GM23338 (cell line): Measurements from ENCODE around the gene PRKCD. TPM values are rescaled to one million over a fixed set of nuclear protein-coding genes. Genes with fewer than 3 reads are reported as not detected.

Experiments
- ATAC-seq: fragments of 200-7000 bp; cut with Tn5 transposase; 3 replicates; pipeline ENCODE4 v1.9.1; 2020
- DNase-seq: peaks from one replicate; pipeline ENCODE4 v3.0.0-alpha.2; 2015; ENCODE audit warnings: low spot score
- H2AFZ ChIP-seq: fragments of 200-600 bp; sonication (generic); 2 replicates; pipeline ENCODE4 v1.8.0; 2016; ENCODE audit warnings: antibody characterized with exemption, mild to moderate bottlenecking, moderate library complexity
- H3F3A ChIP-seq: fragments of 200-600 bp; sonication (generic); replicated peaks from 2 replicates; pipeline ENCODE4 v1.8.0; 2017; ENCODE audit warnings: antibody characterized with exemption, mixed run types, low read depth
- H3K27ac ChIP-seq: fragments of 200-600 bp; sonication (generic); 2 replicates; pipeline ENCODE4 v1.6.1; 2016; ENCODE audit warnings: low read depth
- H3K27me3 ChIP-seq: fragments of 200-600 bp; sonication (generic); 2 replicates; pipeline ENCODE4 v1.8.0; 2016; ENCODE audit warnings: mild to moderate bottlenecking, mixed run types, moderate library complexity; ENCODE audit not compliant: insufficient read depth
- H3K36me3 ChIP-seq: fragments of 200-600 bp; sonication (generic); 2 replicates; pipeline ENCODE4 v1.8.0; 2016; ENCODE audit warnings: mild to moderate bottlenecking; ENCODE audit not compliant: insufficient read depth
- H3K4me1 ChIP-seq: fragments of 200-600 bp; sonication (generic); 2 replicates; pipeline ENCODE4 v1.8.0; 2016; ENCODE audit warnings: mild to moderate bottlenecking, moderate library complexity; ENCODE audit not compliant: insufficient read depth
- H3K4me2 ChIP-seq: fragments of 200-600 bp; sonication (generic); 2 replicates; pipeline ENCODE4 v1.7.1; 2017; ENCODE audit warnings: mixed run types
- H3K4me3 ChIP-seq: fragments of 200-600 bp; sonication (generic); 2 replicates; pipeline ENCODE4 v1.6.1; 2016; ENCODE audit warnings: mixed run types
- H3K79me2 ChIP-seq: fragments of 200-600 bp; sonication (generic); replicated peaks from 2 replicates; pipeline ENCODE4 v1.8.0; 2017; ENCODE audit warnings: mild to moderate bottlenecking; ENCODE audit not compliant: insufficient read depth
- H3K9me2 ChIP-seq: fragments of 200-600 bp; sonication (generic); 2 replicates; pipeline ENCODE4 v1.8.0; 2017; ENCODE audit not compliant: insufficient read depth
- H4K20me1 ChIP-seq: fragments of 200-600 bp; sonication (generic); replicated peaks from 2 replicates; pipeline ENCODE4 v1.8.0; 2017; ENCODE audit warnings: mild to moderate bottlenecking; ENCODE audit not compliant: insufficient read depth
- H3K27ac Mint-ChIP-seq: 2 replicates; pipeline ENCODE4 v1.8.0; 2020; ENCODE audit warnings: inconsistent platforms, mild to moderate bottlenecking, moderate library complexity, mixed read lengths
- H3K27me3 Mint-ChIP-seq: 3 replicates; pipeline ENCODE4 v1.8.0; 2022; ENCODE audit warnings: low read depth, mild to moderate bottlenecking, moderate library complexity, mixed read lengths, inconsistent platforms; ENCODE audit not compliant: insufficient read depth, poor library complexity
- H3K36me3 Mint-ChIP-seq: 3 replicates; pipeline ENCODE4 v1.8.0; 2021; ENCODE audit warnings: low read depth, mild to moderate bottlenecking, inconsistent platforms, moderate library complexity, mixed read lengths
- H3K4me1 Mint-ChIP-seq: 3 replicates; pipeline ENCODE4 v1.8.0; 2020; ENCODE audit warnings: mild to moderate bottlenecking, inconsistent platforms, mixed read lengths
- H3K4me3 Mint-ChIP-seq: 3 replicates; pipeline ENCODE4 v1.8.0; 2021; ENCODE audit warnings: moderate library complexity, mild to moderate bottlenecking, inconsistent platforms, mixed read lengths
- H3K9me3 Mint-ChIP-seq: 3 replicates; pipeline ENCODE4 v1.8.0; 2020; ENCODE audit warnings: moderate library complexity, mild to moderate bottlenecking, inconsistent platforms, mixed read lengths
- CREB1 ChIP-seq: fragments of 250-450 bp; sonication (Bioruptor Pico); IDR thresholded peaks from 2 replicates; pipeline ENCODE4 v1.5.0; 2020; ENCODE audit warnings: low read depth, mild to moderate bottlenecking, moderate library complexity
- ETS1 ChIP-seq: IDR thresholded peaks from 2 replicates; pipeline ENCODE4 v1.6.1; 2016; ENCODE audit warnings: antibody characterized with exemption
- EZH2 ChIP-seq: fragments of 200-600 bp; sonication (generic); IDR thresholded peaks from one replicate; pipeline ENCODE4 v1.8.0; 2017; ENCODE audit warnings: antibody characterized with exemption, mild to moderate bottlenecking, low read depth; ENCODE audit not compliant: unreplicated experiment
- EZH2phosphoT487 ChIP-seq: fragments of 200-600 bp; sonication (generic); IDR thresholded peaks from one replicate; pipeline ENCODE4 v1.8.1; 2018; ENCODE audit warnings: antibody characterized with exemption; ENCODE audit not compliant: unreplicated experiment
- JUNB ChIP-seq: IDR thresholded peaks from one replicate; pipeline ENCODE4 v1.6.1; 2016; ENCODE audit warnings: antibody characterized with exemption; ENCODE audit not compliant: unreplicated experiment
- NANOG ChIP-seq: IDR thresholded peaks from 2 replicates; pipeline ENCODE4 v1.6.1; 2016; ENCODE audit warnings: antibody characterized with exemption, borderline replicate concordance
- REST ChIP-seq: IDR thresholded peaks from one replicate; pipeline ENCODE4 v1.6.1; 2018; ENCODE audit warnings: antibody characterized with exemption; ENCODE audit not compliant: unreplicated experiment
- STAT1 ChIP-seq: IDR thresholded peaks from one replicate; pipeline ENCODE4 v1.6.1; 2016; ENCODE audit warnings: antibody characterized with exemption; ENCODE audit not compliant: unreplicated experiment
- ZNF114 ChIP-seq: fragments of 250-450 bp; sonication (Bioruptor Pico); IDR thresholded peaks from 2 replicates; pipeline ENCODE4 v1.5.0; 2020; ENCODE audit warnings: mild to moderate bottlenecking, moderate library complexity
- ZNF331 ChIP-seq: fragments of 250-450 bp; sonication (Bioruptor Pico); IDR thresholded peaks from 2 replicates; pipeline ENCODE4 v1.5.0; 2020; ENCODE audit warnings: low read depth, mild to moderate bottlenecking, moderate library complexity
- polyA plus RNA-seq: library from polyadenylated mRNA; unstranded; fragments of >200 nt; fragmentation: Nextera tagmentation; extraction: Ambion mirVana; gene quantifications from 2 replicates; pipeline ENCODE4 v1.2.1, GENCODE V29; 2016
- total RNA-seq: library from RNA; depleted of rRNA; stranded (reverse); fragments of >200 nt; shearing (Covaris generic); gene quantifications from 2 replicates; pipeline ENCODE4 v1.2.3, GENCODE V29; 2014
- TF ChIP-seq, protein P1 (sequence below), 2 experiments: fragments of 200-600 bp in 1 of 2; sonication (generic) in 1 of 2; conservative IDR thresholded peaks; 2 replicates each; pipeline versions ENCODE4 v1.5.1 to v1.6.1; 2016 to 2017; ENCODE audit warnings: antibody characterized with exemption in 2 of 2, low read depth in 2 of 2, mild to moderate bottlenecking in 2 of 2, moderate library complexity in 1 of 2
- TF ChIP-seq, protein P2 (sequence below): fragments of 250-450 bp; sonication (Bioruptor Pico); IDR thresholded peaks from 2 replicates; pipeline ENCODE4 v1.5.0; 2020; ENCODE audit warnings: mild to moderate bottlenecking, moderate library complexity

Gene PRKCD
- total and polyA plus RNA-seq, 2 experiments from 2014 or later = 11.3 to 11.8 TPM

- TF ChIP-seq REST = no peak
- TF ChIP-seq STAT1 = no peak
- TF ChIP-seq NANOG = no peak
- no peak for TF ChIP-seq ZNF114
- no peak for TF ChIP-seq CREB1
- no peak for TF ChIP-seq ZNF331 (CRISPR knock-in tag)
These were observed 40.7 kb upstream of the PRKCD start (continued) for GRCh38 chr3:53120336-53120735.

- Histone ChIP-seq H3K36me3 (peaks cover 27% of the 10 kb centered on the region), H3K4me3 (no peak overlapping the region), H3K4me1 (no peaks in the 10 kb centered on the region), H3K27me3 (no peaks in the 10 kb centered on the region), H2AFZ (no peak overlapping the region), H3K9me2 (no peaks in the 10 kb centered on the region), H3F3A (no peaks in the 10 kb centered on the region), H3K4me2 (no peak overlapping the region), H4K20me1 (peaks cover 5% of the 10 kb centered on the region; the same call in 1 of the 2 replicates), H3K79me2 (no peaks in the 10 kb centered on the region), H3K27ac (no peak overlapping the region)
- Mint-ChIP-seq H3K9me3 (no peaks in the 10 kb centered on the region), H3K27ac (no peak overlapping the region), H3K4me1 (no peaks in the 10 kb centered on the region), H3K27me3 (peaks cover 2% of the 10 kb centered on the region), H3K4me3 (no peak overlapping the region), H3K36me3 (peaks cover 51% of the 10 kb centered on the region)
- ATAC-seq (no peak), DNase-seq (no peak)
- TF ChIP-seq, protein P1, sequence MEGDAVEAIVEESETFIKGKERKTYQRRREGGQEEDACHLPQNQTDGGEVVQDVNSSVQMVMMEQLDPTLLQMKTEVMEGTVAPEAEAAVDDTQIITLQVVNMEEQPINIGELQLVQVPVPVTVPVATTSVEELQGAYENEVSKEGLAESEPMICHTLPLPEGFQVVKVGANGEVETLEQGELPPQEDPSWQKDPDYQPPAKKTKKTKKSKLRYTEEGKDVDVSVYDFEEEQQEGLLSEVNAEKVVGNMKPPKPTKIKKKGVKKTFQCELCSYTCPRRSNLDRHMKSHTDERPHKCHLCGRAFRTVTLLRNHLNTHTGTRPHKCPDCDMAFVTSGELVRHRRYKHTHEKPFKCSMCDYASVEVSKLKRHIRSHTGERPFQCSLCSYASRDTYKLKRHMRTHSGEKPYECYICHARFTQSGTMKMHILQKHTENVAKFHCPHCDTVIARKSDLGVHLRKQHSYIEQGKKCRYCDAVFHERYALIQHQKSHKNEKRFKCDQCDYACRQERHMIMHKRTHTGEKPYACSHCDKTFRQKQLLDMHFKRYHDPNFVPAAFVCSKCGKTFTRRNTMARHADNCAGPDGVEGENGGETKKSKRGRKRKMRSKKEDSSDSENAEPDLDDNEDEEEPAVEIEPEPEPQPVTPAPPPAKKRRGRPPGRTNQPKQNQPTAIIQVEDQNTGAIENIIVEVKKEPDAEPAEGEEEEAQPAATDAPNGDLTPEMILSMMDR (conservative IDR thresholded peaks at IDR 0.05; ENCODE audit: low read depth in 2 of 2) = no peak
- TF ChIP-seq ZNF114 (no peak), CREB1 (no peak), JUNB (no peak), EZH2 (no peak), STAT1 (no peak), EZH2phosphoT487 (no peak), ZNF331 (CRISPR knock-in tag) (no peak), ETS1 (no peak)
- TF ChIP-seq, protein P2, sequence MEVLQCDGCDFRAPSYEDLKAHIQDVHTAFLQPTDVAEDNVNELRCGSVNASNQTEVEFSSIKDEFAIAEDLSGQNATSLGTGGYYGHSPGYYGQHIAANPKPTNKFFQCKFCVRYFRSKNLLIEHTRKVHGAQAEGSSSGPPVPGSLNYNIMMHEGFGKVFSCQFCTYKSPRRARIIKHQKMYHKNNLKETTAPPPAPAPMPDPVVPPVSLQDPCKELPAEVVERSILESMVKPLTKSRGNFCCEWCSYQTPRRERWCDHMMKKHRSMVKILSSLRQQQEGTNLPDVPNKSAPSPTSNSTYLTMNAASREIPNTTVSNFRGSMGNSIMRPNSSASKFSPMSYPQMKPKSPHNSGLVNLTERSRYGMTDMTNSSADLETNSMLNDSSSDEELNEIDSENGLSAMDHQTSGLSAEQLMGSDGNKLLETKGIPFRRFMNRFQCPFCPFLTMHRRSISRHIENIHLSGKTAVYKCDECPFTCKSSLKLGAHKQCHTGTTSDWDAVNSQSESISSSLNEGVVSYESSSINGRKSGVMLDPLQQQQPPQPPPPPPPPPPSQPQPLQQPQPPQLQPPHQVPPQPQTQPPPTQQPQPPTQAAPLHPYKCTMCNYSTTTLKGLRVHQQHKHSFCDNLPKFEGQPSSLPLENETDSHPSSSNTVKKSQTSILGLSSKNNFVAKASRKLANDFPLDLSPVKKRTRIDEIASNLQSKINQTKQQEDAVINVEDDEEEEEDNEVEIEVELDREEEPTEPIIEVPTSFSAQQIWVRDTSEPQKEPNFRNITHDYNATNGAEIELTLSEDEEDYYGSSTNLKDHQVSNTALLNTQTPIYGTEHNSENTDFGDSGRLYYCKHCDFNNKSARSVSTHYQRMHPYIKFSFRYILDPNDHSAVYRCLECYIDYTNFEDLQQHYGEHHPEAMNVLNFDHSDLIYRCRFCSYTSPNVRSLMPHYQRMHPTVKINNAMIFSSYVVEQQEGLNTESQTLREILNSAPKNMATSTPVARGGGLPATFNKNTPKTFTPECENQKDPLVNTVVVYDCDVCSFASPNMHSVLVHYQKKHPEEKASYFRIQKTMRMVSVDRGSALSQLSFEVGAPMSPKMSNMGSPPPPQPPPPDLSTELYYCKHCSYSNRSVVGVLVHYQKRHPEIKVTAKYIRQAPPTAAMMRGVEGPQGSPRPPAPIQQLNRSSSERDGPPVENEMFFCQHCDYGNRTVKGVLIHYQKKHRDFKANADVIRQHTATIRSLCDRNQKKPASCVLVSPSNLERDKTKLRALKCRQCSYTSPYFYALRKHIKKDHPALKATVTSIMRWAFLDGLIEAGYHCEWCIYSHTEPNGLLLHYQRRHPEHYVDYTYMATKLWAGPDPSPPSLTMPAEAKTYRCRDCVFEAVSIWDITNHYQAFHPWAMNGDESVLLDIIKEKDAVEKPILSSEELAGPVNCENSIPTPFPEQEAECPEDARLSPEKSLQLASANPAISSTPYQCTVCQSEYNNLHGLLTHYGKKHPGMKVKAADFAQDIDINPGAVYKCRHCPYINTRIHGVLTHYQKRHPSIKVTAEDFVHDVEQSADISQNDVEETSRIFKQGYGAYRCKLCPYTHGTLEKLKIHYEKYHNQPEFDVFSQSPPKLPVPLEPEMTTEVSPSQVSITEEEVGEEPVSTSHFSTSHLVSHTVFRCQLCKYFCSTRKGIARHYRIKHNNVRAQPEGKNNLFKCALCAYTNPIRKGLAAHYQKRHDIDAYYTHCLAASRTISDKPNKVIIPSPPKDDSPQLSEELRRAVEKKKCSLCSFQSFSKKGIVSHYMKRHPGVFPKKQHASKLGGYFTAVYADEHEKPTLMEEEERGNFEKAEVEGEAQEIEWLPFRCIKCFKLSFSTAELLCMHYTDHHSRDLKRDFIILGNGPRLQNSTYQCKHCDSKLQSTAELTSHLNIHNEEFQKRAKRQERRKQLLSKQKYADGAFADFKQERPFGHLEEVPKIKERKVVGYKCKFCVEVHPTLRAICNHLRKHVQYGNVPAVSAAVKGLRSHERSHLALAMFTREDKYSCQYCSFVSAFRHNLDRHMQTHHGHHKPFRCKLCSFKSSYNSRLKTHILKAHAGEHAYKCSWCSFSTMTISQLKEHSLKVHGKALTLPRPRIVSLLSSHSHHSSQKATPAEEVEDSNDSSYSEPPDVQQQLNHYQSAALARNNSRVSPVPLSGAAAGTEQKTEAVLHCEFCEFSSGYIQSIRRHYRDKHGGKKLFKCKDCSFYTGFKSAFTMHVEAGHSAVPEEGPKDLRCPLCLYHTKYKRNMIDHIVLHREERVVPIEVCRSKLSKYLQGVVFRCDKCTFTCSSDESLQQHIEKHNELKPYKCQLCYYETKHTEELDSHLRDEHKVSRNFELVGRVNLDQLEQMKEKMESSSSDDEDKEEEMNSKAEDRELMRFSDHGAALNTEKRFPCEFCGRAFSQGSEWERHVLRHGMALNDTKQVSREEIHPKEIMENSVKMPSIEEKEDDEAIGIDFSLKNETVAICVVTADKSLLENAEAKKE = no peak
These were observed 38.6 kb upstream of the PRKCD start for GRCh38 chr3:53122255-53122932.
